HG02623 (cell line): ENCODE results near the gene COG4.
"Not testable (repeated sequence)": the region's sequence is repeated elsewhere in the genome, so short reads cannot be mapped to it uniquely, and the experiment has no call there.

Experiments
- ATAC-seq: cut with Tn5 transposase; IDR thresholded peaks from one replicate; pipeline ENCODE4 v1.9.1; 2021; ENCODE audit warnings: moderate library complexity; ENCODE audit not compliant: unreplicated experiment

Gene COG4

DNA sequence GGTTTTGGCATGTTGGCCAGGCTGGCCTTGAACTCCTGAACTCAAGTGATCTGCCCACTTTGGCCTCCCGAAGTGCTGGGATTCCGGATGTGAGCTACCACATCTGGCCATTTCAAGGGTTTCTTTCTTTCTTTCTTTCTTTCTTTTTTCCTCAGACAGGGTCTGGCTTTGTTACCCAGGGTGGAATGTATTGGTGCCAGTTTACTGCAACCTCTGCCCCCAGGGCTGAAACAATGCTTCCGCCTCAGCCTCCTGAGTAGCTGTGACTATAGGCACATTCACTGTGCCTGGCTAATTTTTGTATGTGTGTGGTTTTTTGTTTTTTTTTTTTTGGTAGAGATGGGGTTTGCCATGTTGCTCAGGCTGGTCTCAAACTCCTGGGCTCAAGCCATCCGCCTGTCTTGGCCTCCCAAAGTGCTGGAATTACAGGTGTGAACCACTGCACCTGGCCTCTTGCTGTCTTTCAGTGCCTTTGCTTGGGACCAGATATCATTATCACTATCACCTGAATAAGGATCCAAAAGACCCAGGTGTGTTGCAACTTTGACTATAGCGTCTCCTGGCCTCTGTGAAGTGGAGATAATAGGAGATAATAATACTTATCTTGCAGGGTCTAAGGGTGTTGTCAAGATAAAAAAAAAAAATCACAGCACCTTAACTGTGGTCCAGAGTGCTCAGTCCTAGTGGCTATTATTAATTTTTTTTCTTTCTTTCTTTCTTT is 65.7 kb downstream of the COG4 start:
- no peak for ATAC-seq

DNA sequence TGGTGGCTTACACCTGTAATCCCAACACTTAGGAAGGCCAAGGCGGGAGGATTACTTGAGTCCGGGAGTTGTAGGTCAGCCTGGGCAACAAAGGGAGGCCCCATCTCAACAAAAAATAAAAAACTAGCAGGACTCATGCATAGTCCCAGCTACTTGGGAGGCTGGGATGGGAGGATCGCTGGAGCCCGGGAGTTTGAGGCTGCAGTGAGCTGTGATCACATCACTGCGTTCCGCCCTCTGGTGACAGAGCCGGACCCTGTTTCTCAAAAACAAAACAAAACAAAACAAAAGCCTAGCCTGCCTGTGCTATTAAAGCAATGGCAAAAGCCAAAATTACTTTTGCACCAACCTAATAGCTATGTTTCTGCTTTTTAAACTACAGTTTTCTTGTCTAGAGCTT is 67.4 kb downstream of the COG4 start:
- no peak for ATAC-seq

DNA sequence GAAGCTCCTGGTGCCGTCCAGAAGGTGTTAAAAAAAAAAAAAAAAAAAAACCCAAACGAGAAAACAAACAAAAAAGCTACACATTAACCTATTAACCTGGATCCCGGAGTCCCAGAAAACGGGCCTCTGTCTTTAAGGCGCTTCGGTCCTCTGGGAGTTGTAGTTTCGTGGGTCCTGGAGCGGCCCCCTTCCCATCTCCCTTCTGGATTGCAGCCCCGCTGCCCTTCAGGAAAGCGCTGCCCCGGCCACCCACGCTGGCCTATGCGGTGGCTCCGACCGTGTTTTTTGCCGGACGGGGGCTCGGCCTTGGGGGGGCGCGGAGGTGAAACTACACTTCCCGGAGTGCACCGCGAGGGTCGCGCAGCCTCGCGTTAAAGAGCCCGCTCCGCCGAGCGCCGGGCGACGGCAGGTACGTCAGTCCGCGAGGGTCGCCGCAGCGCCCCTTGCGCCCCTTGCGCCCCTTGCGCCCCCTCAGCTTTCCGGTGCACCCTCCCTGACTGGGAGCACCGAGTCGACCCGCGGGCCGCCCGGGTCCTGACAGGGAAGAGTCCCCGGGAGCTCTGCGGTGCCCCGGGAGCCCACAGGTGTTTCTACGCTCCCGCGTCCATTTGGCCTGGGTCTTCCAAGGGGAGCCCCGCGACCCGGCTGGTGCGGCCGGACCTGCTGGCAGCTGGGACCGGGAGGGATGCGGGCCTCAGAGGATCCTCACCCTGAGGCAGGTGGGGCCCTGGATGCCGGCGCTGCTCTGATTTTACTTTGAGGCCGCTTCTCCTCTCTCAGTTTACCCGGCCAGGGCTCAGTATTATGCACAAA is 68.9 kb downstream of the COG4 start, which contains the start of gene FCSK:
Gene FCSK (plus strand): TSS at position 374 of the 813 bp plus-strand sequence. CDS start 8,596 bp downstream, outside the sequence.
- ATAC-seq: peak; percentile 74

DNA sequence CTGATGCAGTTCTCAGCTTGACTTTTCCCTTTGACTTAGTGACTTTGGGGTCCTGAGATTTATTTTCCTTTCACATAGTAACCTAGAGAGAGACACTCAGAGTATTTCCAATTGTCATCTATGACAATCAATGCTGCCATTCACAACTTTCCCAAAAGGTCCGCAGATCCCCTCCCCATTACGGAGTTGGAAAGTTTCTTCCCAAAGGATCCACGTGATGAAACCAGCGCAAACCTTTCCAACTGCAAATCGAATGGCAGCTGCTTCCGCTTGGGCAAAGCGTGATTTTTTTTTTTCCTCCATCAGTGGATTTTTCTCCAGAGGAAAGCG is 69.5 kb downstream of the COG4 start:
- ATAC-seq: no peak

DNA sequence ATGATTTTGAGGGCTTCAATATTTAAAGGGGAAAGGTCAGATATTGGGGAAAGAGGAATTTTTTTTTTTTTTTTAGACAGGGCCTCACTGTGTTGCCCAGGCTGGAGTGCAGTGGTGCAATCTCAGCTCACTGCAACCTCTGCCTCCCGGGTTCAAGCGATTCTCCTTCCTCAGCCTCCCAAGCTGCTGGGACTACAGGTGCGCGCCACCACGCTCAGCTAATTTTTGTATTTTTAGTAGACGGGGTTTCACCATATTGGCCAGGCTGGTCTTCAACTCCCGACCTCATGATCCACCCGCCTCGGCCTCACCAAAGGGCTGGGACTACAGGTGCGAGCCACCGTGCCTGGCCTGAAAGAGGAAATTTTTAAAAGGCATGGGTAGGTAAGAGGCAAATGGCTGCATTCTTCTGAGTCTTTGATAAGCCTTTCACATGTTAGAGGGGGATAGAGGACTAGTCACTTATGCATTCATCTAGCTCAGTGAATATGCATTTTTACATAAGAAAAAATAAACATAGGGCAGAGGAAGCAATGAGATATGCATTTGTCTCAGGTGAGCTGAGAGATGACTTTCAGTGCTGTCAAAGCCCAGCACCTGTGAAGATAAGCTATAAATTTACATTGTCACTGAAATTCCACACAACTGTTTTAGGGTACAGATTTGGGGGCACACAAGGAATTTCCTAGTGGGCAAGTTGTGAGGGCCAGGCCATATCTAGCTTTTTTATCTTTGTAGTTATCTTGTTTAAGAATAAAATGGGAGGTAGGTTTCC is 70.0 kb downstream of the COG4 start:
- ATAC-seq: no peak

DNA sequence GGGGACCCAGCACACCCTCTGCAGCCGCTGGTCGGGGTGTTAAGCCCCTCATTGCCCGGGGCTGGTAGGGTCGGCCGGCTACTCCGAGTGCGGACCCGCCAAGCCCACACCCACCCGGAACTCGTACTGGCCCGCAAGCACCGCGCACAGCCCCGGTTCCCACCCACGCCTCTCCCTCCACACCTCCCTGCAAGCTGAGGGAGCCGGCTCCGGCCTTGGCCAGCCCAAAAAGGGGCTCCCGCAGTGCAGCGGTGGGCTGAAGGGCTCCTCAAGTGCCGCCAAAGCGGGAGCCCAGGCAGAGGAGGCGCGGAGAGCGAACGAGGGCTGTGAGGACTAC is 72.4 kb downstream of the COG4 start:
- ATAC-seq: not testable (repeated sequence)

DNA sequence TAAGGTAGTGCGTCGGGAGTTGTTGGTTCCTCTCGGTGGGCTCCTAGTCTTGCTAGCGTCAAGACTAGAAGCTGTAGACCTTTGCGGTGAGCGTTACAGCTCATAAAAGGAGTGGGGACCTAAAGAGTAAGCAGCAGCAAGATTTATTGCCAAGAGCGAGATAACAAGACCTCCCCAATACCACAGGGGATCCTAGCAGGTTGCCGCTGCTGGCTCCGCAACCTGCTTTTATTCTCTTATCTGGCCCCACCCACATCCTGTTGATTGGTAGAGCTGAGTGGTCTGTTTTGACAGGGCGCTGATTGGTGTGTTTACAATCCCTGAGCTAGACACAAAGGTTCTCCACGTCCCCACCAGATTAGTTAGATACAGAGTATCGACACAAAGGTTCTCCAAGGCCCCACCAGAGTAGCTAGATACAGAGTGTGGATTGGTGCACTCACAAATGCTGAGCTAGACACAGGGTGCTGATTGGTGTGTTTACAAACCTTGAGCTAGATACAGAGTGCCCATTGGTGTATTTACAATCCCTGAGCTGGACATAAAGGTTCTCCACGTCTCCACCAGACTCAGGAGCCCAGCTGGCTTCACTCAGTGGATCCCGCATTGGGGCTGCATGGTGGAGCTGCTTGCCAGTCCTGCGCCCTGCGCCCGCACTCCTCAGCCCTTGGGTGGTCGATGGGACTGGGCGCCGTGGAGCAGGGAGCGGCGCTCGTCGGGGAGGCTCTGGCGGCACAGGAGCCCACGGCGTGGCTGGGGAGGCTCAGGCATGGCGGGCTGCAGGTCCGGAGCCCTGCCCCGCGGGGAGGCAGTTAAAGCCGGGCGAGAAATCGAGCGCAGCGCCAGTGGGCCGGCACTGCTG is 73.0 kb downstream of the COG4 start:
- ATAC-seq: not testable (repeated sequence)

DNA sequence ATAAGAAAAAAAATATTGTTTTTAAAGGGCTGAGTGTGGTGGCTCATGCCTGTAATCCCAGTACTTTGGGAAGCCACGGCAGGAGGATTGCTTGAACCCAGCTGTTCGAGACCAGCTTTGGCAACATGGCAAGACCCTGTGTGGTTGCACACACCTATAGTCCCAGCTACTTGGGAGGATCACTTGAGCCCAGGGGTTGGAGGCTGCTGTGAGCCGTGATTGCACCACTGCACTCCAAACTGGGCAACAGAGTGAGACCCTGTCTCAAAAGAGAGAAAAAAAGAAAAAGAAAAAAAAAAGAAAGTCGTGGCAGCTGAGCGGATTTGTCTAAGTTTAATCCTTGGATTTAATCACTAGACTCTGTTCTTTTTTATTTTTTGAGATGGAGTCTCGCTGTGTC is 75.3 kb downstream of the COG4 start:
- no peak for ATAC-seq

DNA sequence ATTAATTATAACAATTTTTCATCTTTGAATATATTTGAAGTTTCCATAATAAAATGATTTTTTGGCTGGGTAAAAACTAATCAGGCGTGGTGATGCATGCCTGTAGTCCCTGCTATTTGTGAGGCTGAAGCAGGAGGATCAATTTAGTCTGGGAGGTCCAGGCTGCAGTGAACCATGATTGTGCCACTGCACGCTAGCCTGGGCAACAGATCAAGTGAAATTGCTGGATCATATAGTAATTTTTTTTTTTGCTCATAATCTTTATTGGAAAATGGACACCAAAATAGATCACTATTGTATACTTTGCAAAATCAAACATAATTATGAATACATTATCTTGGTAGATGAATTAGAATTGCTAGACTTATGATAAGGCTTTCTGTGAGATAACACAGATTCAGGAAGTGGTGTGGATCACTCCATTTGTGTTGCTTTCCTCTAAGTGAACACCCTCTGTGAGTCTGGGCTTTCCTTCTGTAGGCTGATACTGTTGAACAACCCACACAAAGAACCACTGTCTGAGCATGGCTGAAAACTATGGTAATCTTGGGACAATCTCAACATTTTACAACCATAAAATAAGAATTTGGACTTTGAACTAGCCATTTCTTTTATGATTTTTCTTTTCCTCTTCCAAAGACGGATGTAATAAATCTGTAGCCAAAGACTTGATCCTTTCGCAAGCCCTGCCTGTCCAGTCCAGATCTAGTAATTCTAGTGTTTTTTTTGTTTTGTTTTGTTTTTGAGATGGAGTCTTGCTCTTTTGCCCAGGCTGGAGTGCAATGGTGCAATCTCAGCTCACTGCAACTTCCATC is 78.9 kb downstream of the COG4 start:
- no peak for ATAC-seq

DNA sequence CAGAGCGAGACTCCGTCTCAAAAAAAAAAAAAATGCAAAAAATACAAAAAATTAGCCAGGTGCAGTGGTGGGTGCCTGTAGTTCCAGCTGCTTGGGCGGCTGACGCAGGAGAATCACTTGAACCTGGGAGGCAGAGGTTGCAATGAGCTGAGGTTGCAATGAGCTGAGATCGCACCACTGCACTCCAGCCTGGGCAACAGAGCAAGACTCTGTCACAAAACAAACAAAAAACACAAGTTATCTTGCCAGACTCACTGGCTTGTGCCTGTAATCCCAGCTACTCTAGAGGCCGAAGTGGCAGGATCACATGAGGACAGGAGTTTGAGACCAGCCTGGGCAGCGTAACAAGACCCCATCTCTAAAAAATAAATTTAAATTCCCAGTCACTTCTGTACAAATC is 81.0 kb downstream of the COG4 start:
- no peak for ATAC-seq

DNA sequence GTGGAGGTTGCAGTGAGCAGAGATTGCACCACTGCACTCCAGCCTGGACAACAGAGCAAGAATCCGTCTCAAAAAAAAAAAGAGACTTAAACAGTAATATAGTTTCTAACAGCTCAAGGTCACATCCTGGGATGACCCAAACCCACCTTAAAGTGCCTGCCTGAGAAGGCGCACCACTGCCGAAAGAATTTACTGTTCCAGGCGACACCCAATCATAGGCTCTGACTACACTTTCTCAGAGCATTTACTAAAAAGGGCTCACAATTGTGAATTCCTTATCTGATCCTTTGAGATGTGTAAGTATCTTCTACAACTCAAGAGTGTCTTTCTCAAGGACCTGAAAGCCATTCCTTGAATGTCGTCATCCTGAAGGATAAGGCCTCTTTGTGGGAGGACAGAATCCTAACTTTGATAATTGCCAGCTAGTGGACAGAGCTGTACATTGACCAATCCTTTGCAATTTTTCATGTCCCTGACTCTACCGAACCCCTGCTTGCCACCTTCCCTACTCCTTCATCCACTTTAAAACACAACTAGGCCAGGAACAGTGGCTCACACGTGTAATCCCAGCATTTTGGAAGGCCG is 81.9 kb downstream of the COG4 start:
- ATAC-seq: no peak

DNA sequence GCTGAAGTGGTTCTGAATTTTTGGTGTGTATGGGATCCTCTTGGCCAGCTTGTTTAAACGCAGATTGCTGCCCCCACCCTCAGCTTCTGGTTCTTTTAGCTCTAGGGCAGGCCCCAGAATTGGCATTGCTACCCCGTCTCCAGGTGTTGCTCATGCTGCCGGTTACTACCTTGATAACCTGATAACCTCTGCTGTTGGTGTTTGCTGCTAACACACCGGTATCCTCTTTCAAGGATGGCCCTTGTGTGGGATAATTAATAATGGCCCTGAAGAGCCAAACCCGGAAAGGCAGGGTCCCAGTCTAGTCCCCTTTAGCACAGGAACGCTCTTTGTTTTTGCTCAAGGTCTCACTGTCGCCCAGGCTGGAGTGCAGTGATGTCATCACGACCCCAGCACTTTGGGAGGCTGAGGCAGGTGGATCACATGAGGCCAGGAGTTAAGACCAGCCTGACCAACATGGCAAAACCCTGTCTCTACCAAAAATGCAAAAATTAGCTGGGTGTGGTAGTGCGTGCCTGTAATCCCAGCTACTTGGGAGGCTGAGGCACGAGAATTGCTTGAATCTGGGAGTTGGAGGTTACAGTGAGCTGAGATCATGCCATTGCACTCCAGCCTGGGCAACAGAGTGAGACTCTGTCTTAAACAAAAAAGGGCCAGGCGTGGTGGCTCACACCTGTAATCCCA is 83.2 kb downstream of the COG4 start:
- ATAC-seq: no peak

DNA sequence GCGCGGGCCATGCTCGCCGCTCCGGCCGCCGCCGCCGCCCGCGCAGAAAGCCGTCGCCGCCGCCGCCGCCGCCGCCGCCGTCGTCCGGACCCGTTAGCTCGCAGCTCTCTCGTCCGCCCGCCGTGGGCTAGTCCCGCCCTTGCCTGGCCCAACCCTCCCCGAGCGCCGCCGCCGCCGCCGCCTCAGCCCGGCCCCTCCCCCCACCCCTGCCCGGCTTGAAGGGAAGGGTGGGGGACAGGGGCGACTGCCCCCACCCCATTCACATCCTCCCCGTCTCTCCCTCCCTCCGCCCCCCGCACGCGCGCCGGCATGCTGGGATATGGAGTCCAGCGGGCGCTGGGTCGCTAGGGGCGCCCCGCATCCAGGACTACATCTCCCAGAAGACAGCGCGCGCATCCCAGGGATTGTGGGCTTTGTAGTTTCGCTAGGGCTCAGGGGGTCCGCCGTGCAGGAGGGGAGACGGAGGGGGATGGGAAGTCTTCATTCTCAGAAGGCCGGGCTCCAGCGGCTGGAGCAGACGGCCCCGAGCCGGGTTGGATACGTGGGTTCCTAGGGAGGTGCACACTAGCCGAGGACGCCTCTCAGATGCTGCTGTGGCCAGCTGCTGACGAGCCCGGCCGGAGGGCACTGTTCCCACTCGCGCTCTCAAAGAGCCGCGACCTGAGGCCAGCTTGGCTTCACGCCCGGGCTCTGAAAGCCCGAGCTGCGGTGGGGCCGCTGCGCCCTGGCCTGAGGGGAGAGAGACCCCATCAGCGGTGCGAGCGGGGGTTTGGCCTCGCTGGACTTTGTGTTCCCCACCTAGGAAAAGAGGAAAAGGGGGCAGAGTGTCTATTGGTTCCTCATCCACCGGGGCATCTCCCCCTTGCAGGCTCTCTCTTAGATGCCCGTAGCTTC is 84.1 kb downstream of the COG4 start, which contains the start of gene ST3GAL2:
Gene ST3GAL2 (minus strand): TSS at position 132 of the 894 bp plus-strand sequence. CDS start 40,570 bp downstream, outside the sequence.
- peak; percentile 78 for ATAC-seq

DNA sequence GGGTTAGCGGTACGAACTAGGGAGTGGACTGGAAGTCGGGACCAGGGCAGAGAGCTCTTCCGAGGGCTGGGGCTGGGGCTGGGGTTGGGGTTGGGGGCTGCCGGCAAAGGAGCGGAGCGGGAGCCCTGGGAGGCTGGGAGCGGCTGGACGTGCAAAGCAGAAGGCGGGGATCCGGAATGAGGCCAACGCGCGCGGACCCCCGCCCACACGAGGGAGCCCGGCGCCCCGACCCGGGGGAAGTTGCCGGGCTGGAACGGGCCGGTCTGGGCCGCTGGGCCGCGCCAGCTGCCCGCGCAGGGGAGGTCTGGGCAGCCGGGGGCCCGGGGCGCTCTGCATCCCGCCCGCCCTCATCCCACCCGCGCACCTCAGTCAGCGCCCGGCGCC is 84.8 kb downstream of the COG4 start:
- peak; percentile 3 for ATAC-seq

DNA sequence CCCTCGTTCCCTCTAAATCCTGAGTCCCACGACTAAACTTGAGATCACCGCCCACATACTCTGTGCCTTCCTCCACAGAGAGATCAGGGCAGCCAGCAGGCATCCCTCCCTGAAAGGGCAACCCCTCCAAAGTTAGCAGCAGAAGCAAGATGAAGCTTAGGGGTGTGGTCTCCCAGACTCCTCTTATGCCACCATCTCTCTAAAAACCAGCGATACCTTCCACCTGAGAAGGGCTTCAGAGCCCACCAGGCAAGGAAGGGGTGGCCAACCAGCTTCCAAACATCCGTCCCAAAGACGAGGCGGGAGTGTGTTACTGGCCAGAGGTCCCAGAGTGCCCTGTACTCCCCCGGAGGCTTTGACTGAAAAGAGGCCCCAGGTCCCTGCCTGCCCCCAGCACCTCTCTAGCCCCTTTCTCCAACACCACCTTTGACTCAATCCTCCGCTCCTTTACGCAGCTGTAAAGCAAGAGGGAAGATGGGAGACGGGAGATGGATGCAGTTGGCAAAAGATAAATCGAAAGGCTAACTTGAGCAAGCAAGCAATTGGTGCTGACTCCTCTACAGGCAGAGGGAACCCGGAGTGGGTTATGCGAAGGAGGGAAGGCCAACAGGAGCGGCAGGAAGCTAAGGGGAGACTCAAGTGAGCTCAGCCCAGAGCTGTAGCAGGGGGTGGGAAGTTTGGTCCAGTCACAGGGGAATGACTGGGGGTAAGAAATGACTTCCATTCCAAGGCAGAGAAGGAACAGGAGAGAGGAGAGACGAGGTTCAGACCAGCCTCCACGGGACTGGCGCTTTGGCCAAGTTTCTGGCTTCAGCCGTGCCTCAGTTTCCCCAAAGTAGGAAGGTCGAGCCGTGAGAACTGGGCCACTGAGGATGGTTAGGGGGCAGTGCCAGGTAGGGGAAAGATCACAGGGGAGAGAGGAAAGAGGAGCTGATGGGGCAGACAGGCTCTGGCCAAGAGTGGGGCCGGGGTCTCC is 85.5 kb downstream of the COG4 start:
- ATAC-seq: no peak

DNA sequence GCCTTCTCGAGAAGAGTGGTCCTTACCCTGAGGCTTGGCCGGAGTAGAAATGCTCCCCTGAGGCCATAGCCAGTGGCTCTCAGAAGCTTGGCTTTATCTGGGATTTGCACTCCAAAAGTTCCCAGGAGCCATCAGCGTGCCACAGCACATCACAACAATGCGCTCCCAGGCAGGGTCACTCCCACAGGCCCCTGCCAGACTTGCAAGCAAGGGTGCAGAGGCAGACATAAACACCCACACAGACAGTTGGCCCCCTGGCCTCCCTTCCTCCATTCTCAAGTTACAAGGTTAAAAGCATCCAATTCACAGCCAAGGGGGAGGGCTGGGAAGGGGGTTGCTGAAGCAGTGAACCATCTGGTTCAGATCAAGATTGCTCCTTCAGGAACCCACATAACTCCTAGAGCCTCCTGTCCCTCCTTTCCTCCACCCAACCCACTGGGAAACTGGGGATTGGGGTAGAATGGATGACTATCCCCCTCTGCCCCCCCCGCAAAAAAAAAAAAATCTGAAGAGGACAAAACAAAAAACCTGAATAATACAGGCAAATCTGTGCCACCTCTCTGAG is 86.3 kb downstream of the COG4 start:
- no peak for ATAC-seq
